Stimulated activated CD4-positive, alpha-beta T cell treated with anti-CD3 and anti-CD28 coated beads, Interleukin-1b, Interleukin-23, amount 100 ng/mL, for 48 hours (primary cell): ENCODE data around the gene KATNAL1.
A peak's percentile ranks its signal among the peaks of the same experiment; 100 is the strongest.

ENCODE experiments used
- DNase-seq: peaks from one replicate; pipeline ENCODE4 v3.0.0-alpha.2; 2020

Gene KATNAL1

GRCh38 chr13:30332456-30333143, 25.2 kb upstream of the KATNAL1 start:
- no peak for DNase-seq

GRCh38 chr13:30331331-30331771, 24.0 kb upstream of the KATNAL1 start:
- no peak for DNase-seq

- no peak for DNase-seq
Measured at GRCh38 chr13:30329009-30329585, 21.7 kb upstream of the KATNAL1 start.

- DNase-seq = no peak
Measured at GRCh38 chr13:30325668-30326067, 18.3 kb upstream of the KATNAL1 start.

DNA sequence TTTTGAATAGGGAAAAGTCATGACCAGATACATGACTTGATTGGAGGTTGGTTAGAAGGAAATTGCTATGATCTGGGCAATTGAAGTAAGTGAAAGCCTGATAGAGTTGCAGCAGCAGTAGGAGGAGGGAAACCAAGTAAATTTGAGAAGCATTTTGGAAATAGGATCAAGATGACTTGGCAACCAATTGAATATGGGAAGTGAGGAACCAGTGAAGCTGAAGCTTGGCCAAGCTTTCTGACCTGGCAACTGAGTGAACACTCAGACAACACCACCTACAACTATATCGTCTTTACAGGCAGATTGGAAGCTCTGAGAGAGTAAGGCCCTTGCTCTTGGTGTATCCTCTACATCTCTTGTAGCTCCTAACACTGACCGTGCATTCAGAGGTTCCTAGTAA, 16.2 kb upstream of the KATNAL1 start:
- no peak for DNase-seq

DNA sequence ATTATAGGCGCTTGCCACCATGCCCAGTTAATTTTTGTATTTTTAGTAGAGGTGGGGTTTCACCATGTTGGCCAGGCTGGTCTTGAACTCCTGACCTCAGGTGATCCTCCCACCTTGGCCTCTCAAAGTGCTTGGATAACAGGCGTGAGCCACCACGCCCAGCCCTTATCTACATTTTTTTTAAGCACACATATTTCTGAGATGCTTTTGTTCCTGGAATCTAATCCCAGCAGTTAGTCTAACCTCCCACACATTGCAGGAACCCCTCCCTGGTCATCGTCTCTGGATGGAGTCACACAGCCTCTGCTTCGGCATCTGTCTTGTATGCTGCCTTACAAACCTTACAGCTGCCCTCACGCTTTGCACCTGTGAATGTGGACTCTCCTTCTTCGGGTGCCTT, 15.1 kb upstream of the KATNAL1 start:
- no peak for DNase-seq

- no peak for DNase-seq
Measured at GRCh38 chr13:30321256-30321655, 13.9 kb upstream of the KATNAL1 start.

DNA sequence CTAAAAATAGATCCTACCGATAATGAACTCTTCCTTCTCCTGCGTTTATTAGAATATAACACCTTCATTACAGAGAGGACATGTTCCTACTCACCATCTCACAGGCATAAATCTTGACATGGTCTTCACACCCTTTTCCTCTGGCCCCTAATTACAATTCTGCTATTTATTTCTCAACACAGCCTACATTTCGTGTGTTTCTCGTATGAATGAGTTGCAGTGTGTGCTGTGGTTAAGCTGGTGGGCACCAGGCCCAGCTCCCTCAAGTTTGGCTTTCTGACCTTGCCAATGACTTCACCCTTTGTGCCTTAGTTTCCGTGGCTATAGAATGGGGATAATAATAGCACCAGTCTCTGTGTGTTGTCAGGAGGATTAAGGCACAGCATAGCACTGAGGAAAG, 12.3 kb upstream of the KATNAL1 start:
- DNase-seq = no peak

DNA sequence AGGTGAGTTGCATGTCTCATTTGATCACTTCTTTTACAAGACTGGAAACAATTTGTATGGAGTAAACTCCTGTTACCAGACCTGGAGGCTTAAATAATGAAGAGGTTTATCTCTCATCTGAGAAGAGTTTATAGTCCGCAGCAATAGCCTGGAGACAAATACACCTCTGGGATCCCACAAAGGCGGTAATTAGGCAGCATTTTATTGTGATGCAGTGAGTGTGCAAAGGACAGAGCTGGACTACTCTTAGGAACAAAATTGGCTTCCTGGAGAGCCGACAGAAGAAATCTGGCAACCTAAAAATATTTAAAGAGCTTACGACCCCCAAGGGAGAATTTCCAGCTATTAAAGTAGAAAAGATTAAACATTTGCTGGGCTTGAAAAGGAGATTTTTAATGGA, 11.8 kb upstream of the KATNAL1 start:
- DNase-seq = no peak

- no peak for DNase-seq
Measured at GRCh38 chr13:30318026-30318425, 10.7 kb upstream of the KATNAL1 start.

DNA sequence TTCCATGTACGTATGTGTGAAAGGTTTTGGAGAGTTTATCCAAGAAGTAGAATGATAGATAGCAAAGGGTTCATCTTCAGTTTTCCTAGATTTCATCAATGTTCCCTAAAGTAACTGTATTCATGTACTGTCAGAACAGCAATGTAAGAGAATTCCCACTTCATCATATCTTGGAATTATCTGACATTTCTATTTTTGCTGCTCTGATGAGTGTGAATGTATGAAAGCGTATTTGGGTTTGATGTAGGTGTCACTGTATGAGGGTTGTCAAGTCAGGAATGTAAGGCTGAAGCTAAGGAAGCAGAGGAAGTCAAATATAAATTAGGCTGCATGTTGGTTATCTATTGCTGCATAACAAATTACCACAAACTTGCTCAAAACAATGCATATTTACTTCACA, 7.2 kb upstream of the KATNAL1 start:
- DNase-seq = no peak

DNA sequence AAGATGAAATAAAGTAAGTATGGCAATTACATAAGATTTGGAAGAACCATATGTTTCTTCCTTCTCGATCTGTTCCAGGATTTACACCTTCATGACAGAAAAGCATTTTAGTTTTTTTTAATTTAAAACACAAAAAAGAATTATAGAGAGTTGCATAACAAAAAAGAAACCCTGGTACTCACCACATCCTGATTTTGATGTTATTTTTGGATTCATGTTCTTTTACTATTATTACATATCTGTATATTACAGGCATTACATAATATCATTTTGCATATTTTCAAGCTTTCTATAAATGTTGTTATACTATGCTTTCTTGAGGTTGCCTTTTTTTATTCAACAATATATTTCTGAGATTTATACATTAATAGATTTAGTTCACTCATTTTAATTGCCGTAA, 6.7 kb upstream of the KATNAL1 start:
- no peak for DNase-seq

GRCh38 chr13:30313311-30313710, 6.0 kb upstream of the KATNAL1 start:
- no peak for DNase-seq

GRCh38 chr13:30312904-30313303, 5.6 kb upstream of the KATNAL1 start:
- no peak for DNase-seq

DNA sequence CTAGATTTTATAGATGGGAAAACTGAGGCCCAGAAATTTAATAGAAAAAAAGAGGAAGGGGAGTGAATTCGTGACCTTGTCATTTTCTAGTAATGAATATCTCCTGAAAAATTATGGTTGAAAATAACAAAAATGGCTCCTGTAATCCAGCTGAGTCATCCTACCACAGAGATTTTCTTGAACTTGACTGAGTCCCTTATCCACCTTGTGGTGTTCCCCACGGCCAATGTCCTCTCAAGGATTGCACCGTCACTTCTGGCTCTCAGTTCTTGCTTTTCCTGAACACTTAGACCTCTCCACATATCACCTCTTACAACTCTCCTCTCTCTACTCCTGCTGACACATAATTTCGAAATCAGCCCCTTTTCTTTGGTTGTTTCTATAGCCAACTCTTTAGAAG, 1.2 kb upstream of the KATNAL1 start:
- peak; percentile 11 for DNase-seq

DNA sequence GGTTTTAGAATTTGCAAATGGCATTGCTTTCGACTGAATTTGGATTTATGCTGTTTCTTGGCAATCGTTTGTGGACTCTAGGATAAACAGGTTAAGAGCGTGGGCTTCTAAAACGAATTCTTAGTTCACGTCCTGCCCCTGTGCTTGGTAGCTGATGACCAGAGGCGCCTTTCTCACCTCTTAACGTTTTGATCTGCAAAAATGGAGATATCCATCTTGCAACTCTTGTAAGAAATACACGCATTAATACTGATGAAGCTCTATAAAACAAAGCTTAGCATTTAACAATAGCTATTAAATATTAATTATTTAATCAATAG, 580 bp upstream of the KATNAL1 start:
- no peak for DNase-seq

- peak; percentile 91 for DNase-seq
Measured at GRCh38 chr13:30306762-30307193, 573 bp downstream of the KATNAL1 start.

DNA sequence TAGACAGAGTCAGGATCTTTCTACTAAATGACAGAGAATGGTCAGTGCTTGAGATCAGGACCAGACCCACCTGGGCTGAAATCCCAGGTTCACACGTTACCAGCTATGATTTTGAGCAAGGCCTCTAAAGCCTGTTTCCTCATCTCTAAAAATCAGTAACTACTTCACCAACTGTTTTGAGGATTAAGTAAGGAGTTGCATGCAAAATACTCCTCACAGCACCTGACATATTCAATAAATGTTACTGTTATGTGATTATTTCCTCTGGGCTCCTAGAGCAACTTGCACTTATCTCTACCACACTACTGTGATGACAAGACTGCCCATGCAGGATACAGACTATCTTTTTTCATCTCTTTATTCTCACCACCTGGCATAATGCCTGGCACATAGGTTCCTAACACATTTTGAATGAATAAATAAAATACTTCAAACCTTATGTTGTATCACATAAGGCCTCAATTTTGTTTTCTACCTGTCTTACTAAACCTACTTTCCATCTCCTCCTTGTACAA, 1.8 kb downstream of the KATNAL1 start:
- DNase-seq = no peak

- DNase-seq = no peak
Measured at GRCh38 chr13:30303269-30303668, 4.1 kb downstream of the KATNAL1 start.

DNA sequence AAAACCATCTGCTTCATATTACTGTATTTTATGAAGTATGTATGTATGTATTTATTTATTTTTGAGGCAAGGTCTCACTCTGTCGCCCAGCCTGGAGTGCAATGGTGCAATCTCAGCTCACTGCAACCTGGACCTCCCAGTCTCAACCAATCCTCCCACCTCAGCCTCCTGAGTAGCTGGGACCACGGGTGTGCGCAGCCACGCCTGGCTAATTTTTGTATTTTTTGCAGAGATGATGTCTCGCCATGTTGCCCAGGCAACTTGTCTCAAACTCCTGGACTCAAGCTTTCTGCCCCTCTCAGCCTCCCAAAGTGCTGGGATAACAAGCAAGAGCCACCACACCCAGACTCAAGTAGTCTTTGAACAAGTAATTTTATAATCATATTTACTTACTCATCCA, 5.5 kb downstream of the KATNAL1 start:
- no peak for DNase-seq

GRCh38 chr13:30300596-30300995, 6.8 kb downstream of the KATNAL1 start:
- no peak for DNase-seq

- DNase-seq = no peak
Measured at GRCh38 chr13:30299786-30300185, 7.6 kb downstream of the KATNAL1 start.

DNA sequence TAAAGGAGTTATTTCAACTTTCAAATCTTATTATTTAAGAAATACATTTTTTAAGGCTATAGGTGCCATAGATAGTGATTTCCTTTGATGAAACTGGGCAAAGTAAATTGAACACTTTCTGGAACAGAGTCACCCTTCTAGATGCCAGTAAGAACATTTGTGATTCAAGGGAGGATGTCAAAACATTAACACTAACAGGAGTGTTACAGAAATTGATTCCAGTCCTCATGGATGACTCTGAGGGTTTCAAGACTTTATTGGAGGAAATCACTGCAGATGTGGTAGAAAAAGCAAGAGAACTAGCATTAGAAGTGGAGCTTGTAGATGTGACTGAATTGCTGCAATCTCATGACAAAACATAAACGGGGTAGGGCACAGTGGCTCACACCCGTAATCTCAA, 12.2 kb downstream of the KATNAL1 start:
- no peak for DNase-seq

DNA sequence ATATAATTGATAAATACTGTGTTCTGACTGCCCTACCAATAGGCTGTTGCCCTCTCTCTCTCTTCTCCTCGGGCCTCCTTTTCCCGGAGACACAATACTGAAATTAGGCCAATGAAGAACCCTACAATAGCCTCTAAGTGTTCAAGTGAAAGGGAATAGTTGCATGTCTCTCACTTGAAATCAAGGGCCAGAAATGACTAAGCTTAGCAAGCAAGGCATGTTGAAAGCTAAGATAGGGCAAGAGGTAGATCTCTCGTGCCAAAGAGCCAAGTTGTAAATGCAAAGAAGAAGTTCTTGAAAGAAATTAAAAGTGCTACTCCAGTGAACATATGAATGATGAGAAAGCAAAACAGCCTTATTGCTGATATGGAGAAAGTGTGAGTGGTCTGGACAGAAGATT, 13.3 kb downstream of the KATNAL1 start:
- DNase-seq = no peak

DNA sequence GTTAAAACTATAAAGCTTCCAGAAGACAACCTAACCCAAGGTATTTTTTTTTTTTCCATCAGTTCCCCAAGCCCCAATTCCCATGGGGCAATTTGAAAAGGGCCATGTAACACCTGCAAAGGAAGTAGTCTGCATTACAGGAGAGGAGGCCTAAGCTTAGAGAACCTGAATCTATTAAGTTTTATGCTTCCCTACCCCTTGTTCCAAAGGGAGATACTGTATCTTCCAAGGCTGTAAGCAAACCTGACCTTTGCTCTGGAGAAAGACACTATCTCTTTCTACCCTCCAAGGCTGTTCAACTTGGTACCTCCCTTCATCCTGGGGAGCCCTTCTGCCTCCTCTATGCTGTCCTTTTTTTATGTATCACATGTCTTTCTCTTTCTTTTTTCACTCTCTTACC, 15.0 kb downstream of the KATNAL1 start:
- DNase-seq = no peak
